HepG2 (cell line): Measurements from ENCODE around the gene TIAM1. TPM values are rescaled to one million over a fixed set of nuclear protein-coding genes. Genes with fewer than 3 reads are reported as not detected.

Source experiments
- ATAC-seq: fragments of 200-7000 bp; cut with Tn5 transposase; 3 replicates; pipeline ENCODE4 v1.9.1; 2020; ENCODE audit warnings: mild to moderate bottlenecking, moderate library complexity
- BruUV-seq: library from RNA; stranded (reverse); fragments of 400-500 nt; replicated peaks from 2 replicates; lab custom pipeline; 2021; lab: Mats Ljungman, UMichigan
- CTCF ChIA-PET: fragments of 300-600 bp; formaldehyde crosslinking; extraction: SDS; loops from one replicate; lab custom pipeline; 2021; ENCODE audit warnings: low total read pairs, inconsistent platforms, low intra/inter-chr PET ratio; lab: Yijun Ruan, JAX
- POLR2A ChIA-PET: fragments of 350-600 bp; sonication (Branson Sonifier 250); formaldehyde crosslinking; loops from one replicate; lab custom pipeline; 2020; ENCODE audit warnings: antibody characterized with exemption, inconsistent platforms; lab: Yijun Ruan, JAX
- DNase-seq: peaks from one replicate; pipeline ENCODE4 v3.0.0-alpha.2; 2015; ENCODE audit warnings: low spot score
- FAIRE-seq: peaks from 3 replicates; lab custom pipeline; 2011; peaks lifted over from hg19 to GRCh38; lab: Jason Lieb, UNC
- H2AFZ ChIP-seq: one replicate; pipeline ENCODE4 v1.6.1; 2011; ENCODE audit warnings: low read length, inconsistent platforms
- H3K27ac ChIP-seq: fragments of 300-600 bp; 3 replicates; pipeline ENCODE4 v1.8.0; 2011; ENCODE audit warnings: mixed run types, mild to moderate bottlenecking, mixed read lengths, low read length, inconsistent platforms; ENCODE audit not compliant: insufficient read depth; ENCODE audit errors: extremely low read length
- H3K27me3 ChIP-seq, 2 experiments: fragments of 200-600 bp in 1 of 2; 2 replicates in 1 of 2; 3 replicates in 1 of 2; pipeline versions ENCODE4 v1.6.0 to v1.8.0; 2011; ENCODE audit warnings: low read length in 2 of 2, mild to moderate bottlenecking in 2 of 2, moderate library complexity in 2 of 2, inconsistent platforms in 1 of 2; ENCODE audit not compliant: insufficient read depth in 2 of 2, control insufficient read depth in 1 of 2
- H3K36me3 ChIP-seq, 2 experiments: fragments of 200-600 bp in 1 of 2; replicated peaks in 1 of 2; 2 replicates in 1 of 2; 3 replicates in 1 of 2; pipeline versions ENCODE4 v1.5.1 to v1.8.0; 2011; ENCODE audit warnings: low read length in 2 of 2, inconsistent platforms in 1 of 2; ENCODE audit not compliant: insufficient read depth in 2 of 2, control insufficient read depth in 1 of 2
- H3K4me1 ChIP-seq: 2 replicates; pipeline ENCODE4 v1.5.1; 2012; ENCODE audit warnings: low read length, inconsistent platforms; ENCODE audit not compliant: insufficient read depth
- H3K4me2 ChIP-seq: 2 replicates; pipeline ENCODE4 v1.6.0; 2011; ENCODE audit warnings: low read depth, low read length, inconsistent platforms
- H3K4me3 ChIP-seq, 3 experiments: fragments of 200-600 bp in 1 of 3; sonication (generic), shearing (Covaris generic) in 1 of 3; replicated peaks in 1 of 3; 2 replicates each; pipeline ENCODE4 v1.5.1; 2011 to 2016; ENCODE audit warnings: low read length in 3 of 3, inconsistent platforms in 2 of 3, low read depth in 2 of 3, mild to moderate bottlenecking in 2 of 3, control low read depth in 1 of 3, mixed read lengths in 1 of 3; ENCODE audit not compliant: insufficient read depth in 1 of 3
- H3K79me2 ChIP-seq: one replicate; pipeline ENCODE4 v1.6.1; 2011; ENCODE audit warnings: low read length, inconsistent platforms; ENCODE audit not compliant: insufficient read depth
- H3K9ac ChIP-seq: 2 replicates; pipeline ENCODE4 v1.6.0; 2011; ENCODE audit warnings: mild to moderate bottlenecking, low read depth, low read length, inconsistent platforms; ENCODE audit not compliant: insufficient read depth
- H3K9me3 ChIP-seq: 2 replicates; pipeline ENCODE4 v1.5.1; 2012; ENCODE audit warnings: mild to moderate bottlenecking, low read length
- H4K20me1 ChIP-seq: 2 replicates; pipeline ENCODE4 v1.6.0; 2011; ENCODE audit warnings: inconsistent platforms, mild to moderate bottlenecking, low read length, moderate library complexity; ENCODE audit not compliant: insufficient read depth
- BRCA1 ChIP-seq: sonication (generic); formaldehyde crosslinking; IDR thresholded peaks from 2 replicates; pipeline ENCODE4 v1.4.0; 2020; ENCODE audit warnings: missing genetic modification reagents
- GATA4 ChIP-seq: sonication (generic); IDR thresholded peaks from 2 replicates; pipeline ENCODE4 v1.6.1; 2016; ENCODE audit warnings: antibody characterized with exemption, low read depth, borderline replicate concordance
- GATAD2A ChIP-seq: IDR thresholded peaks from 2 replicates; pipeline ENCODE4 v1.6.1; 2016
- NFE2L2 ChIP-seq: fragments of 150-350 bp; IDR thresholded peaks from 2 replicates; pipeline ENCODE4 v1.6.1; 2014; ENCODE audit warnings: low read length
- NR1H2 ChIP-seq: sonication (generic); formaldehyde crosslinking; IDR thresholded peaks from 2 replicates; pipeline ENCODE4 v1.8.1; 2022; ENCODE audit warnings: low read depth, missing genetic modification reagents, borderline replicate concordance
- POLR2AphosphoS2 ChIP-seq: IDR thresholded peaks from 2 replicates; pipeline ENCODE4 v1.6.1; 2011; ENCODE audit warnings: low read depth, low read length, improper control_type of control experiment
- RARG ChIP-seq: sonication (generic); formaldehyde crosslinking; IDR thresholded peaks from 2 replicates; pipeline ENCODE4 v1.4.0; 2020; ENCODE audit warnings: low read depth, mild to moderate bottlenecking, missing genetic modification reagents
- RFXAP ChIP-seq: sonication (generic); formaldehyde crosslinking; IDR thresholded peaks from 2 replicates; pipeline ENCODE4 v1.4.0; 2020; ENCODE audit warnings: missing genetic modification reagents, borderline replicate concordance
- TEAD3 ChIP-seq: optimal IDR thresholded peaks from 2 replicates; pipeline ENCODE3; 2016; ENCODE audit warnings: borderline replicate concordance
- ZBTB34 ChIP-seq: sonication (generic); formaldehyde crosslinking; IDR thresholded peaks from 2 replicates; pipeline ENCODE4 v1.8.0; 2022; ENCODE audit warnings: mild to moderate bottlenecking, missing genetic modification reagents
- ZBTB39 ChIP-seq: sonication (generic); formaldehyde crosslinking; IDR thresholded peaks from 2 replicates; pipeline ENCODE4 v1.5.0; 2020; ENCODE audit warnings: missing genetic modification reagents
- ZNF18 ChIP-seq: sonication (generic); formaldehyde crosslinking; IDR thresholded peaks from 2 replicates; pipeline ENCODE4 v1.8.0; 2022; ENCODE audit warnings: mild to moderate bottlenecking, missing genetic modification reagents; ENCODE audit not compliant: insufficient replicate concordance
- ZNF280D ChIP-seq: sonication (generic); formaldehyde crosslinking; IDR thresholded peaks from 2 replicates; pipeline ENCODE4 v1.5.1; 2020; ENCODE audit warnings: mild to moderate bottlenecking, missing genetic modification reagents
- ZNF451 ChIP-seq: sonication (generic); formaldehyde crosslinking; IDR thresholded peaks from 2 replicates; pipeline ENCODE4 v1.5.0; 2020; ENCODE audit warnings: mild to moderate bottlenecking, missing genetic modification reagents
- ZNF773 ChIP-seq: sonication (generic); formaldehyde crosslinking; IDR thresholded peaks from 2 replicates; pipeline ENCODE4 v1.4.0; 2020; ENCODE audit warnings: missing genetic modification reagents, borderline replicate concordance
- WGBS: methylation state at CpG from one replicate; pipeline ENCODE4 v1.1.6; 2017; ENCODE audit warnings: low lambda C conversion rate; 5-methylcytosine and 5-hydroxymethylcytosine counted together
- in situ Hi-C: cut with HindIII; loops from 2 replicates; pipeline ENCODE4 v1.10.0; 2017; ENCODE audit warnings: low pct_unique_long_range_greater_than_20kb; ENCODE audit not compliant: extremely low pct_ligation_motif_present
- intact Hi-C: fragments of 100-400 bp; cut with micrococcal nuclease; formaldehyde crosslinking; loops from one replicate; pipeline ENCODE4 v1.10.0; 2022; ENCODE audit not compliant: unreplicated experiment
- polyA plus RNA-seq, 8 experiments: library from polyadenylated mRNA; depleted of rRNA in 3 of 8; stranded (reverse) in 7 of 8; unstranded in 1 of 8; fragments of >200 nt; fragmentation: Illumina TruSeq in 4 of 8; extraction: Trizol in 4 of 8; gene quantifications; 2 replicates each; pipeline versions ENCODE4 v1.2.1 to v1.2.3, GENCODE V29; 2011 to 2016; ENCODE audit warnings: low read depth in 4 of 8, missing spikeins in 1 of 8, mixed read lengths in 1 of 8; ENCODE audit not compliant: insufficient read depth in 1 of 8
- total RNA-seq, 5 experiments: library from RNA; depleted of rRNA; stranded (reverse); fragments of >200 nt; fragmentation: Illumina TruSeq; extraction: Trizol; gene quantifications; 2 replicates each; pipeline ENCODE4 v1.2.3, GENCODE V29; 2016; ENCODE audit warnings: low read depth in 1 of 5

Gene TIAM1
- total and polyA plus RNA-seq, 2 of the 13 experiments (the other 11 are each of a cell fraction or from before 2014, with no cell fraction given): 0.13 to 0.24 TPM

- intact Hi-C loops (no loop called here), in situ Hi-C loops (no loop called here)
- ATAC-seq (no peak), DNase-seq (no peak), FAIRE-seq (no peak)
- no peak overlapping the region for H3K9ac ChIP-seq
- no peak overlapping the region for H3K4me3 ChIP-seq
- H3K79me2 ChIP-seq: no peaks in the 10 kb centered on the region
- BruUV-seq: no TSS peak
- CTCF ChIA-PET: no interaction called here
- H3K4me1 ChIP-seq: no peaks in the 10 kb centered on the region
- H3K9me3 ChIP-seq: no peaks in the 10 kb centered on the region
- POLR2A ChIA-PET: no interaction called here
- H3K27me3 ChIP-seq: no peaks in the 10 kb centered on the region
- no peak overlapping the region for H3K4me2 ChIP-seq
- H3K27ac ChIP-seq: no peak overlapping the region
- no peaks in the 10 kb centered on the region for H3K36me3 ChIP-seq
- no peaks in the 10 kb centered on the region for H4K20me1 ChIP-seq
- H2AFZ ChIP-seq: no peak overlapping the region
- WGBS: 41% methylated on average over 7 of the region's 7 CpGs
- TF ChIP-seq ZBTB39 (CRISPR knock-in tag) (no peak), GATAD2A (CRISPR knock-in tag) (no peak), RARG (CRISPR knock-in tag) (no peak), ZNF773 (CRISPR knock-in tag) (no peak), TEAD3 (CRISPR knock-in tag) (no peak), GATA4 (no peak), ZBTB34 (CRISPR knock-in tag) (no peak), NR1H2 (CRISPR knock-in tag) (no peak), BRCA1 (CRISPR knock-in tag) (no peak), RFXAP (CRISPR knock-in tag) (no peak), NFE2L2 (no peak), ZNF451 (CRISPR knock-in tag) (no peak), POLR2AphosphoS2 (no peak), ZNF18 (CRISPR knock-in tag) (no peak), ZNF280D (no peak)
Observed at GRCh38 chr21:31368361-31368760, 24.3 kb upstream of the TIAM1 start.
